Sigmoid colon (tissue), 4 donors: ENCODE results near the gene CASP9.
"Not testable (repeated sequence)": the region's sequence is repeated elsewhere in the genome, so short reads cannot be mapped to it uniquely, and the experiment has no call there.

ENCODE experiments used
- POLR2AphosphoS5 ChIP-seq, 4 donors: sonication (generic); formaldehyde crosslinking; IDR thresholded peaks; one replicate each; pipeline ENCODE4 v1.6.1; 2017; ENCODE audit warnings: antibody characterized with exemption in 4 of 4
- TF ChIP-seq, protein P1 (sequence below), 4 experiments: fragments of 450-650 bp in 3 of 4; fragments of 200-600 bp in 1 of 4; IDR thresholded peaks; one replicate each; pipeline ENCODE4 v1.5.1; 2016 to 2019; ENCODE audit warnings: antibody characterized with exemption in 4 of 4, mild to moderate bottlenecking in 3 of 4, moderate library complexity in 2 of 4

DNA sequence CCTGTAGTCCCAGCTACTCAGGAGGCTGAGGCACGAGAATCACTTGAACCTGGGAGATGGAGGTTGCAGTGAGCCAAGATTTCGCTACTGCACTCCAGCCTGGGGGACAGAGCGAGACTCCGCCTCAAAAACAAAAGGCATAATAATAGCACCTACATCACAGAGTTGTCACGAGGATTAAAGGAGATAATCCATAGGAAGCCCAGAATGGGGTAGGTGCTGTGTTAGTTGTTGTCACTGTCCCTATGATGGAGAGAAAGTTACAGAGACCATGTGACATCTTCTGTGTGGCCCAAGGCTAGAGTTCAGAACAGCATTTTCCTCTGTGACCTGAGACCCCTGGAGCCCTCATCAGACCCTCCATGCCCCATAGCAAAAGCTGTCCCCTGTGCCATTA is 60.1 kb downstream of the CASP9 start:
- TF ChIP-seq, protein P1, sequence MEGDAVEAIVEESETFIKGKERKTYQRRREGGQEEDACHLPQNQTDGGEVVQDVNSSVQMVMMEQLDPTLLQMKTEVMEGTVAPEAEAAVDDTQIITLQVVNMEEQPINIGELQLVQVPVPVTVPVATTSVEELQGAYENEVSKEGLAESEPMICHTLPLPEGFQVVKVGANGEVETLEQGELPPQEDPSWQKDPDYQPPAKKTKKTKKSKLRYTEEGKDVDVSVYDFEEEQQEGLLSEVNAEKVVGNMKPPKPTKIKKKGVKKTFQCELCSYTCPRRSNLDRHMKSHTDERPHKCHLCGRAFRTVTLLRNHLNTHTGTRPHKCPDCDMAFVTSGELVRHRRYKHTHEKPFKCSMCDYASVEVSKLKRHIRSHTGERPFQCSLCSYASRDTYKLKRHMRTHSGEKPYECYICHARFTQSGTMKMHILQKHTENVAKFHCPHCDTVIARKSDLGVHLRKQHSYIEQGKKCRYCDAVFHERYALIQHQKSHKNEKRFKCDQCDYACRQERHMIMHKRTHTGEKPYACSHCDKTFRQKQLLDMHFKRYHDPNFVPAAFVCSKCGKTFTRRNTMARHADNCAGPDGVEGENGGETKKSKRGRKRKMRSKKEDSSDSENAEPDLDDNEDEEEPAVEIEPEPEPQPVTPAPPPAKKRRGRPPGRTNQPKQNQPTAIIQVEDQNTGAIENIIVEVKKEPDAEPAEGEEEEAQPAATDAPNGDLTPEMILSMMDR (IDR thresholded peaks at IDR 0.05): not testable (repeated sequence)
- not testable (repeated sequence) for TF ChIP-seq POLR2AphosphoS5 (IDR thresholded peaks at IDR 0.05)
